Hepatocyte (in vitro differentiated cells): ENCODE measurements around the gene CELF4.

Experiments
- CTCF ChIP-seq: fragments of 200-600 bp; sonication (generic); IDR thresholded peaks from 2 replicates; pipeline ENCODE4 v1.5.1; 2016; ENCODE audit warnings: antibody characterized with exemption, mild to moderate bottlenecking; ENCODE audit not compliant: poor library complexity
- EZH2 ChIP-seq: fragments of 200-600 bp; sonication (generic); IDR thresholded peaks from 2 replicates; pipeline ENCODE4 v1.6.1; 2016; ENCODE audit warnings: antibody characterized with exemption, mild to moderate bottlenecking, borderline replicate concordance

GRCh38 chr18:37492952-37493351 is 72.6 kb downstream of the CELF4 start:
- TF ChIP-seq CTCF, result no peak
- no peak for TF ChIP-seq EZH2
